Fibroblast of skin of left biceps (primary cell): ENCODE data around the gene CORT.
A peak's percentile ranks its signal among the peaks of the same experiment; 100 is the strongest.

Source experiments
- DNase-seq, 2 experiments: peaks; one replicate each; pipeline ENCODE4 v3.0.0-alpha.2; 2013; ENCODE audit warnings: low read depth in 2 of 2

CORT gene

DNA sequence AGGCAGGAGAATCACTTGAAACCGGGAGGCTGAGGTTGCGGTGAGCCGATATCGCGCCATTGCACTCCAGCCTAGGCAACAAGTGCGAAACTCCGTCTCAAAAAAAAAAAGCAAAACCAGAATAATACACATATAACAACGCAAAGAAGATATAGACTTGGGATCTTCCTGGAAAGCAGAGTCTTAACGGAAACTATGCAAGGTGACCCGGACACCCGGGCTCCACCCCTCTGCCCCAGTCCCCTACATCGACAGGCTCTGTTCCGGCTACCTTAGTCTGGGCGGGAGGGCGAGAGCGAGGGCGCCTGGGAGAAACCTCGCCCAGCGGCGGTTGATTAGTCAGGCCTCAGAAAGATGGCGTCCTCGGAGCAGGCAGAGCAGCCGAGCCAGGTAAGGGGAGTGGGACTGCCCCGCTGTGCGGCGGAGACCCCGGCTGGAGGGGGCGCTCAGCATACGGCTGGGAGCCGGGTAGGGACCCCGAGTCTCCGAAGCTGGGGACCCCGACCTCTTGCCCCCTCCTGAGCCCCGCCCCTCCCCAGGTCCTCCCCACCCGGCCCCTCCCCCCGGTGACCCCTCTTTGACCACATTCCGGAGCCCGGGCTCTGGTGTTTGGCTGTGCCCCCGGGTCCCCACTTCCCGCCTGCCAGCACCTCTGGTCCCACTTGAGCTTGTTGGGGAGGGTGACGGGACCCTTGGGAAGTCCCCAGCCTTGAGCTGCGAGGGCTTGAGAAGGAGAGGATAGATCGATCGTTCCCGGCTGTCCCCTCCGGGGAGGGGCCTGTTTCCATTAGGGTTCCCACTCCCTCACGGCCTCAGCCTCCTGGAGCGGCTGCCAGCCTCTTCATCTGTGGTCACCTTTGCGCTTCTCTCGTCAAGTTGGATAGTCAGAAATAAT is 25.0 kb downstream of the CORT start, which contains the start of gene PEX14:
PEX14 (plus strand) TSS at position 338 of the 895 bp plus-strand sequence; CDS start at position 355, 17 bp downstream.
- DNase-seq, result peak; percentile 48 to 54

DNA sequence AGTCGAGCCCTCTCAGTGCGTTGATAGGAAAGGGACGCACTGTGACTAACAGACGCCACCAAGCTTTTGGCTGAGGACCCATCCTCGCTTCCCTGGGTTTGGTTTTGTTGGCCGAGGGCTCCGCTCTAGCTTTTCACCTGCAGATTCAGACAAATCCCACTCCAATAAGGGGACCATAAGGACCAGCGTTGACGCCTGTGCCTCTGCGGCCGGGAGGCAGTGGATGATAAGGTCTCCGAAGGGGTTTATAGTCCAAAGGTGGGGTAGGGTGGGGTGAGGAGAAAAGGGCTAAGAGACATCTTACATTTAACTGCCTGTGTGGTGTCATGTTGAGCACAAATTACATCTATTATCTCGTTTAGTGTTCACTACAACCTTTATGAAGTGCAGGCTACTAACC is 25.7 kb downstream of the CORT start:
- no peak for DNase-seq

DNA sequence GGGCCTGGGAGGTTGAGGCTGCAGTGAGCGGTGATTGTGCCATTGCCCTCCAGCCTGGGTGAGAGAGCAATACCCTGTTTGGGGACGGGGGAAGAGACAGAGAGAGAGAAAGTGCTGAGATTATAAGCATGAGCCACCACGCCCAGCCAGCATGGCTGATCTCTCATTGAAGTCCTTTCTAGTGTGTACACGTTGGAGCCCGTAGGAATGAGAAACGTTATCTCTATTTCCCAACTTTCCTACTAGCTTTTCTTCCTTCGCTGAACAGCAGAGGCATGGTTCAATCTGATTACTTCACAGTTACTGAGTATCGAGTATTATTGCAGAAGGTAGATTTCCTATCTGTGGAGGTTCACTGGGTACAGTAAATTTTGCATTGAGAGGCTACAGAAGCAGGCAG is 29.5 kb downstream of the CORT start:
- DNase-seq, result no peak

DNA sequence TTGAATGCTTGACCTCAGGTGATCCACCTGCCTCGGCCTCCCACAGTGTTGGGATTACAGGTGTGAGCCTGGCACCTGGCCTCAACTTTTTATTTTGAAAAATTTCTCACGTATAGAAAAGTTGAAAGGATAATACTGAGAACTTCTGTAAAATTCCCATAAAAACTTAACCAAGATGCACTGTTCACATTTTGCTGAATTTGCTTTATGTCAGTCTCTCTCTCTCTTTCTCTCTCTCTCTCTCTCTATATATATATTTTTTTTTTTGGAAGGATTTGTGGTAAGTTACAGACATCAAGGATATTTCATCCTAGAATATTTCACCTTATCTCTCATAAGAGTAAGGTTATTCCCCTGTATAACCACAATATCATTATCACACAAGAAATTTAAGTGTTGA is 30.8 kb downstream of the CORT start:
- DNase-seq, result no peak

DNA sequence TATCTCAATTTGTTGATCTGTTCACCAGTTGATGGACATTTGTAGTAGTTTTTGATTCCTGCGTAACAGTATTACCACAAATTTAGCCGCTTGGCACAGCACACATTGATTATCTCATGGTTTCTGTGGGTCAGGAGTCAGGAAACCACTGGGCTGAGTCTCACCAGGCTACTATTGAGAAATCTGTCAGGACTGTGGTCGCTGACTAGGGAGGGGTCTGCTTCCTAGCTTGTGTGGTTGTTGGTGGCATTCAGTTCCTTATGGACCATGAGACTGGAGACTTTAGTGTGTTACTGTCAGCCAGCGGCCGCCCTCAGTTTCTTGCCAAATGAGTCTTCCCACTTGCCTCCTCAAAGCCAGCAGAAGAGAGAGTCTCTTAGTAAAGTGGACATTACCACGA is 34.7 kb downstream of the CORT start:
- DNase-seq, result no peak

DNA sequence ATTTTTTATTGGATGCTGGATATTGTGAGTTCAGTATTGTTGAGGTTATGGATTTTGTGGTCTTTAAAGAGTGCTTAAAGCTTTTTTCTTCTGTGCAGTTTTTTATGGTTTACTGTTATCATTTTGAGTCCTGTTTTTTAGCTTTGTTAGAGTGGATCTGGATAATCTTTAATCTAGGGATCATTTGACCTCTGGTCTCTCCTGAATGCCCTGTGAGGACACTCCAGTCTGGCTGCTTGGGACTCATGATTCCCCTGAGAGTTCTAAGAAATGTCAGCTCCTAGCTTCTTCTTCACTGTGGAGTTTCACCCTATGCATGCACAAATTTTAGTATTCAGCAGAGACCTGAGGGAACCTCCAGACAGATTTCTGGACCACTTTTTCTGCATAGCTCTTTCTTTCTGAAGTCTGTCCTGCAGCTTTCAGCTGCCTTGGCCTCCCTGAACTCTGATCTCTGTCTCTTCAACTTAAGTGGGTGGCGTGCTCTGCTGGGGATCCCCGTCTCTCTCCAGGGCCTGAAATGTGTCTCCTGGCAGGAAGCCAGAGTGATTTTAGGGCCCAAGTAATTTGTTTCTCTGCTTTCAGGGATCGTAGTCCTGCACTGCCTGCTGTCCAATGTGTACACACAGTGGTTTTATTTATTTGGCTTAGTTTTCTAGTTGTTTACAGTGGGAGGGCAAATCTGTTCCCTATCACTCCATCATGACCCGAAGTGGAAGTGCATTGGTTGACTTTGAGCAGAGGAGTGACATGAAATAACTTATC is 39.6 kb downstream of the CORT start:
- no peak for DNase-seq

DNA sequence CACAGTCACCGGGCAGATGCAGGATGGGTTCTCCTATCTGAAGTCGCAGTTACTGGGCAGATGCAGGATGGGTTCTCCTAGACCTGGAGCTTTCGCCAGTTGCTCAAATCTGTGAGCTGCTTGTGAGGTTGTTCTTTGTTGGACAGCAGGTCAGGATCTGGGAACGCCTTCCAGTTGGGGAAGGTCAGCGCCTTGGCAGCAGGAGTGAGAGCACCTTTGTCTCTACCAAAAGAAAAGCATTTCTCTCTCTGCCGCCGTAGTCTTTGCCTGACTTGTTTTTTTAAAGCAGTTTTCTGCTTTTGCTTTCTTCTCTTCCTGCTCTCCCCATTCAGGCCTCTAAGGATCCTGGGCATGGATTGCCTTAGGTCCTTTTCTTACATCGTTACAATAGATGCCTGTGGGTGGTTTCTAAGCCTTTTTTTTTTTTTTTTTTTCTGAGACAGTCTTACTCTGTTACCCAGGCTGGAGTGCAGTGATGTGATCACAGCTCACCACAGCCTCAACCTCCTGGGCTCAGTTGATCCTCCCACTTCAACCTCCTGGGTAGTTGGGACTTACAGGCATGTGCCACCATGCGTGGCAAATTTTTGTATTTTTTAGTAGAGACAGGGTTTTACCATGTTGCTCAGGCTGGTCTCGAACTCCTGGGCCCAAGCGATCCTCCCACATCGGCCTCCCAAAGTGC is 40.6 kb downstream of the CORT start:
- DNase-seq, result no peak

DNA sequence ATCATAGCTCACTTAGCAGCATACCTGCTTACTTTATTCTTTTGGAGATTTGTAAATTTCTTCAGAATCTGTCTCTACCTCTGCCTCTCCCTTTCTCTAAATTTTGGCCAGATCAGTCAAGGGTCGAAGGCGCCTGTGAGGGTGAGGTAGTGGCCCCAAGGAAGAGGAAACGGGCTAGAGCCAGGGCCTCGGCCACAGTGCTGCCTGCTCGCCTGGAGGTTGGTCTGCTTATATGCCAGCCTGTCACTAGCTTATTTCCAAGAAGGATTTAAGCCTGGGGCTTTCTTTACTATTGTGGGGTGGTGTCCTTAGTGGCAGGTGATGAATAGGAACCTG is 44.6 kb downstream of the CORT start:
- DNase-seq, result no peak

DNA sequence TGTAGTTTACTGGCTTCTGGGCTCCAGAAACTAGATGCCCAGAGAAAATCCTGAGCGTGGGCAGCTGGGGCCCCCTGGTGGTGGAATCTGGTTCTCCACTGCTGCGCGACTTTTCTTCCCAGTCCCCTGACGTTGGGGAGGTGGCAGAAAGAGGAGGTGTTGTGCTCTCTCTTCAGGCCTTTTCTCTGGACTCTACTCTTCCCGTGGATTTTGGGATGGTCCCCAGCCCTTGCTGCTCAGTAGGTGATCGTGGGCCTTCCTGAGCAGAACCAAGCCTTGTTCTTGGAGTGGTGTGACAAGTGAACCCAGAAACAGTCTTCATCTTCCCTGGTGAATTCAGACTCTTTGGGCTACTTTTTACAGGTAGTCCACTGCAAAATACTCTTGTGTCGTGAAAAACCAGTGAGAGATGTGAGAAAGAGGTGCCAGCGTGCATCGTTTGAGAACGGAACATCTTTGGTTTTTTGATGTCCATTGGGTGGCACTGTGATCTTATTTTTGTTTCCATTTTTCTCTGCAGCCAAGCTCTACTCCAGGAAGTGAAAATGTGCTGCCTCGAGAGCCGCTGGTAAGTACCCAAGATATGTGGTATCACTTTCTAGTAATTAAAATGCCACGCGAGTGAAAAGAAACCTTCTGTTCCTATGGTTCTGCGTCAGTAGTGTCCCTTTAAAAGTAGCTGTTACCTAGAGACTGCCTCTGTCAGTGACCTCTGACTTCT is 45.1 kb downstream of the CORT start:
- no peak for DNase-seq

DNA sequence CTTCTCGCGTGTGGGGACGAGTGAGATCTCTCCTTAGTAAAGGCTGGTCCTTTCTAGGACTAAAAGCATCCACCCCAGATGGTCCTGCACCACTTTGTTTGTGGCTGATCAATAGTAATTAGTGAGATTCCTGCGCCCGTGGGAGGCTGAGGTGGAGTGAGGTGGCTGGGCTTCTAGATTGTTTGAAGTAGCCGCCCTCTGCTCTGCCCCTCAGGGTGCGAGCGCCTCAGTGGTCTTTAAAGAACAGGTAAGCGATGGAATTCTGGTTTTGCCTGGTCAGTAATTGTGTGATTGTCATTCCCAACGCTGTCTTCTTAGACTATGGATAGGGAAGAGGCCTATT is 45.6 kb downstream of the CORT start:
- DNase-seq, result no peak

DNA sequence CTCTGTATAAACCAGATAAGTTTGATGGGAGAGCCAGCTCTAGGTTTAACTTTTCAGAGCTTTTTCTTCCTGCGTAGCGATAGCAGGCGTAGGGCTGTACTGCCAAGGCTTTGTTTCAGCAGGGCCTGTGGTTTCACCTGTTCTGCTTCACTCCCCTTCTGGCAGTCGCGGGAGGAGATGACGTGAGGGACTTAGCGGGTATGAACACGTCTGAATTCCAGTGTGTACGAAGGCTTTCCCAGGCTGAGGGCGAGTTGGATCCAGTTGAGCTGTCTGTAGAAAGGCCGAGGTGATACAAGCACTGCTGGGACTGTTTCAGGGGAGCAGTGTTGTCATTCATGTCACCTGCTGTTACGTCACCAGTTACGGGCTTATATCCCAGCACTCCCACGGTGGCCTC is 46.1 kb downstream of the CORT start:
- no peak for DNase-seq

DNA sequence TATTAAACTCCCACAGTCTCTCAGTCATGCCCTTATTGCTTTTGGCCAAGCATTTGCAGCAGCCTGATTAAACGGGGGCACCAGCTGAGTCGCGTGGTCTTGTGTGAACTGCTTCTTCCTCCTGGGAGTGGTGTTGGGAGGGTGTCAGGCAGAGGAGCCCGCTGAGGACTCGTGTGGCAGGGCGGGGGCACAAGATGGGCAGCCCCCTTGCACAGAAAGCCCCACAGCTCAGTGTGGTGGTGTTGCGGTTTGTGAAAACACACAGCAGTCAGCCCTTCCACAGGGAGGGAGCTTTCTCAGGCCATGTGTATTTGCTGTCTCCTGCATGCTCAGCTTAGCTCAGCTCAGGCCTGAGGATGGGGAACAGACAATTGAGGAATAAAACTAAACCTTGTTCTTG is 47.3 kb downstream of the CORT start:
- no peak for DNase-seq

DNA sequence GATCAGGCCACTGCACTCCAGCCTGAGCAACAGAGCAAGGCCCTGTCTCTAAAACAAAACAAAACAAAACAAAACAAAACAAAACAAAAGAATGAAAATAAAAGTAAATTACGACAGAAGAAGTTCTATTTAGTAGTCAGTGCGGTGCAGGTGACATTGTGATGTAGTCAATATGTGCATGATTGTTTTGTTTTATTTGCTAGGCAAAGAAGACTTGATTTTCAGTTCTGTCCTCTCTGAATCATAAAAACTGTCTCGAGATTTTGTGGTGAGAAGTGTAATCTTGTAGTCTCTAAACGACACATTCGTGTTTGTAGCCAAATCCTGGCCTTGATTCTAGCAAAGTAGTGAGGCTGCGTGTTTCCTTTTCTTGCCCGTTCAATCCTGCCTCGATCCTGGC is 48.4 kb downstream of the CORT start:
- DNase-seq, result no peak
